Cerebellar cortex (tissue), 1 donor: Measurements from ENCODE around the gene TREH.
"Not testable (repeated sequence)": the region's sequence is repeated elsewhere in the genome, so short reads cannot be mapped to it uniquely, and the experiment has no call there.

Experiments used
- DNase-seq: peaks from one replicate; pipeline ENCODE4 v3.0.0-alpha.2; 2015; ENCODE audit warnings: low spot score

TREH gene

GRCh38 chr11:118696673-118697226 lies 17.3 kb upstream of the TREH start:
- DNase-seq = no peak

- DNase-seq = no peak
These were observed 15.3 kb upstream of the TREH start for GRCh38 chr11:118694771-118695170.

GRCh38 chr11:118694185-118694584 lies 14.7 kb upstream of the TREH start:
- DNase-seq = no peak

- no peak for DNase-seq
These were observed 12.7 kb upstream of the TREH start for GRCh38 chr11:118691926-118692830.

GRCh38 chr11:118690553-118691304 lies 11.3 kb upstream of the TREH start:
- DNase-seq = no peak

- peak; percentile 90 for DNase-seq
These were observed 10.6 kb upstream of the TREH start for GRCh38 chr11:118689852-118690552.

GRCh38 chr11:118689503-118689851 lies 10.0 kb upstream of the TREH start:
- no peak for DNase-seq

- DNase-seq = no peak
These were observed 9.5 kb upstream of the TREH start for GRCh38 chr11:118688851-118689502.

- not testable (repeated sequence) for DNase-seq
These were observed 8.9 kb upstream of the TREH start for GRCh38 chr11:118688339-118688738.

- DNase-seq = no peak
These were observed 8.5 kb upstream of the TREH start for GRCh38 chr11:118687906-118688305.

GRCh38 chr11:118684187-118684586 lies 4.7 kb upstream of the TREH start:
- no peak for DNase-seq

- DNase-seq = not testable (repeated sequence)
These were observed 3.5 kb upstream of the TREH start for GRCh38 chr11:118682939-118683338.

GRCh38 chr11:118682372-118682771 lies 2.9 kb upstream of the TREH start:
- no peak for DNase-seq

GRCh38 chr11:118678908-118679307 lies 542 bp downstream of the TREH start:
- DNase-seq = peak; percentile 88

GRCh38 chr11:118677977-118678376 lies 1.5 kb downstream of the TREH start:
- no peak for DNase-seq

- DNase-seq = no peak
These were observed 5.4 kb downstream of the TREH start for GRCh38 chr11:118674082-118674435.

- DNase-seq = peak; percentile 77
These were observed 5.9 kb downstream of the TREH start for GRCh38 chr11:118673361-118674081.

GRCh38 chr11:118672846-118673245 lies 6.6 kb downstream of the TREH start:
- no peak for DNase-seq

GRCh38 chr11:118671254-118671653 lies 8.2 kb downstream of the TREH start:
- no peak for DNase-seq

GRCh38 chr11:118670063-118670462 lies 9.4 kb downstream of the TREH start:
- DNase-seq = no peak

GRCh38 chr11:118666371-118666770 lies 13.1 kb downstream of the TREH start:
- DNase-seq = no peak
